ENCODE results near the gene CD248. TPM values are rescaled to one million over a fixed set of nuclear protein-coding genes. Genes with fewer than 3 reads are reported as not detected.

The CD248 gene
- total and polyA plus RNA-seq, 2 experiments from 2014 or later: 2.4 to 3.8 TPM

- no peak for TF ChIP-seq REST (IDR thresholded peaks at IDR 0.05; ENCODE audit: unreplicated experiment)
Observed at GRCh38 chr11:66271816-66272215, 45.0 kb downstream of the CD248 start (continued).

GRCh38 chr11:66268952-66269905 is 47.6 kb downstream of the CD248 start:
- Mint-ChIP-seq H3K4me1 (peaks cover 16% of the 10 kb centered on the region), H3K9me3 (no peaks in the 10 kb centered on the region), H3K27ac (peak overlapping the region; percentile 69), H3K27me3 (ENCODE audit: insufficient read depth, low read depth, poor library complexity) (peaks cover 8% of the 10 kb centered on the region), H3K36me3 (ENCODE audit: low read depth) (peaks cover 41% of the 10 kb centered on the region), H3K4me3 (peak overlapping the region; percentile 93)
- Histone ChIP-seq H3K4me2 (peak overlapping the region; percentile 98), H3K27me3 (ENCODE audit: insufficient read depth) (no peaks in the 10 kb centered on the region), H3K9me2 (ENCODE audit: insufficient read depth) (no peaks in the 10 kb centered on the region), H3K27ac (ENCODE audit: low read depth) (peak overlapping the region; percentile 86), H3K36me3 (ENCODE audit: insufficient read depth) (no peaks in the 10 kb centered on the region), H3K4me1 (ENCODE audit: insufficient read depth) (no peaks in the 10 kb centered on the region), H3K4me3 (peak overlapping the region; percentile 95), H3F3A (replicated peaks; ENCODE audit: low read depth) (0 out of 2 replicates have a peak, but pooled peaks cover 14% of the 10 kb centered on the region), H4K20me1 (replicated peaks; ENCODE audit: insufficient read depth) (peaks cover 7% of the 10 kb centered on the region), H2AFZ (no peak overlapping the region), H3K79me2 (replicated peaks; ENCODE audit: insufficient read depth) (peaks cover 20% of the 10 kb centered on the region)
- DNase-seq (ENCODE audit: low spot score) (peak; percentile 72), ATAC-seq (peak; percentile 2)
- TF ChIP-seq CTCF (conservative IDR thresholded peaks at IDR 0.05; ENCODE audit: low read depth in 2 of 2) (peak; percentile 23 to 42), EZH2phosphoT487 (IDR thresholded peaks at IDR 0.05; ENCODE audit: unreplicated experiment) (no peak), NANOG (IDR thresholded peaks at IDR 0.05; ENCODE audit: borderline replicate concordance) (no peak), ZNF114 (CRISPR knock-in tag; IDR thresholded peaks at IDR 0.05) (no peak)
